HepG2 (cell line): Measurements from ENCODE around the gene RUNX2. TPM values are rescaled to one million over a fixed set of nuclear protein-coding genes. Genes with fewer than 3 reads are reported as not detected.

Experiments
- AGO1 ChIP-seq: fragments of 200-400 bp; formaldehyde crosslinking; IDR thresholded peaks from 2 replicates; pipeline ENCODE4 v1.6.1; 2017; ENCODE audit warnings: mild to moderate bottlenecking, low read depth, low read length, moderate library complexity; ENCODE audit not compliant: poor library complexity, severe bottlenecking
- CAMTA2 ChIP-seq: sonication (generic); formaldehyde crosslinking; IDR thresholded peaks from 2 replicates; pipeline ENCODE4 v1.4.0; 2020; ENCODE audit warnings: mild to moderate bottlenecking, missing genetic modification reagents, borderline replicate concordance
- CENPT ChIP-seq: sonication (generic); formaldehyde crosslinking; IDR thresholded peaks from 2 replicates; pipeline ENCODE4 v1.8.0; 2022; ENCODE audit warnings: low read depth, mild to moderate bottlenecking, moderate library complexity, missing genetic modification reagents
- ELF3 ChIP-seq: IDR thresholded peaks from 2 replicates; pipeline ENCODE4 v1.6.1; 2016; ENCODE audit warnings: missing genetic modification reagents, missing compliant biosample characterization
- HDAC1 ChIP-seq: sonication (generic); formaldehyde crosslinking; IDR thresholded peaks from 2 replicates; pipeline ENCODE4 v1.5.1; 2020; ENCODE audit warnings: mild to moderate bottlenecking, missing genetic modification reagents
- MED1 ChIP-seq: sonication (generic); formaldehyde crosslinking; IDR thresholded peaks from 2 replicates; pipeline ENCODE4 v1.4.0; 2020; ENCODE audit warnings: missing genetic modification reagents
- MED8 ChIP-seq: sonication (generic); formaldehyde crosslinking; IDR thresholded peaks from 2 replicates; pipeline ENCODE4 v1.8.1; 2023; ENCODE audit warnings: mild to moderate bottlenecking, missing genetic modification reagents; ENCODE audit not compliant: insufficient replicate concordance
- NCOR1 ChIP-seq: fragments of 200-600 bp; sonication (generic); IDR thresholded peaks from 2 replicates; pipeline ENCODE4 v1.7.0; 2017; ENCODE audit warnings: antibody characterized with exemption, low read length, borderline replicate concordance
- PRMT3 ChIP-seq: sonication (generic); formaldehyde crosslinking; IDR thresholded peaks from 2 replicates; pipeline ENCODE4 v1.8.1; 2022; ENCODE audit warnings: low read depth, mild to moderate bottlenecking, moderate library complexity, missing genetic modification reagents, borderline replicate concordance
- TOPORS ChIP-seq: sonication (generic); formaldehyde crosslinking; IDR thresholded peaks from 2 replicates; pipeline ENCODE4 v1.8.0; 2023; ENCODE audit warnings: mild to moderate bottlenecking, missing genetic modification reagents
- TSC22D2 ChIP-seq: sonication (generic); formaldehyde crosslinking; IDR thresholded peaks from 2 replicates; pipeline ENCODE4 v1.5.1; 2020; ENCODE audit warnings: missing genetic modification reagents, mild to moderate bottlenecking, borderline replicate concordance
- ZMYM2 ChIP-seq: sonication (generic); formaldehyde crosslinking; IDR thresholded peaks from 2 replicates; pipeline ENCODE4 v1.8.0; 2022; ENCODE audit warnings: mild to moderate bottlenecking, missing genetic modification reagents
- ZNF737 ChIP-seq: sonication (generic); formaldehyde crosslinking; IDR thresholded peaks from 2 replicates; pipeline ENCODE4 v1.5.0; 2020; ENCODE audit warnings: missing genetic modification reagents, mild to moderate bottlenecking, borderline replicate concordance
- polyA plus RNA-seq, 8 experiments: library from polyadenylated mRNA; depleted of rRNA in 3 of 8; stranded (reverse) in 7 of 8; unstranded in 1 of 8; fragments of >200 nt; fragmentation: Illumina TruSeq in 4 of 8; extraction: Trizol in 4 of 8; gene quantifications; 2 replicates each; pipeline versions ENCODE4 v1.2.1 to v1.2.3, GENCODE V29; 2011 to 2016; ENCODE audit warnings: low read depth in 4 of 8, missing spikeins in 1 of 8, mixed read lengths in 1 of 8; ENCODE audit not compliant: insufficient read depth in 1 of 8
- total RNA-seq, 5 experiments: library from RNA; depleted of rRNA; stranded (reverse); fragments of >200 nt; fragmentation: Illumina TruSeq; extraction: Trizol; gene quantifications; 2 replicates each; pipeline ENCODE4 v1.2.3, GENCODE V29; 2016; ENCODE audit warnings: low read depth in 1 of 5
- TF ChIP-seq, protein P1 (sequence below): sonication (generic); formaldehyde crosslinking; IDR thresholded peaks from 2 replicates; pipeline ENCODE4 v1.4.0; 2020; ENCODE audit warnings: mild to moderate bottlenecking, missing genetic modification reagents
- TF ChIP-seq, protein P2 (sequence below): sonication (generic); formaldehyde crosslinking; IDR thresholded peaks from 2 replicates; pipeline ENCODE4 v1.5.1; 2020; ENCODE audit warnings: mild to moderate bottlenecking, missing genetic modification reagents, moderate library complexity
- TF ChIP-seq, protein P3 (sequence below): IDR thresholded peaks from 2 replicates; pipeline ENCODE4 v1.6.1; 2012; ENCODE audit warnings: low read depth, low read length, improper control_type of control experiment
- TF ChIP-seq, protein P4 (sequence below): sonication (generic); formaldehyde crosslinking; conservative IDR thresholded peaks from 2 replicates; pipeline ENCODE4 v1.4.0; 2020; ENCODE audit warnings: missing genetic modification reagents

RUNX2 gene
- total and polyA plus RNA-seq, 2 of the 13 experiments (the other 11 are each of a cell fraction or from before 2014, with no cell fraction given), result not detected

DNA sequence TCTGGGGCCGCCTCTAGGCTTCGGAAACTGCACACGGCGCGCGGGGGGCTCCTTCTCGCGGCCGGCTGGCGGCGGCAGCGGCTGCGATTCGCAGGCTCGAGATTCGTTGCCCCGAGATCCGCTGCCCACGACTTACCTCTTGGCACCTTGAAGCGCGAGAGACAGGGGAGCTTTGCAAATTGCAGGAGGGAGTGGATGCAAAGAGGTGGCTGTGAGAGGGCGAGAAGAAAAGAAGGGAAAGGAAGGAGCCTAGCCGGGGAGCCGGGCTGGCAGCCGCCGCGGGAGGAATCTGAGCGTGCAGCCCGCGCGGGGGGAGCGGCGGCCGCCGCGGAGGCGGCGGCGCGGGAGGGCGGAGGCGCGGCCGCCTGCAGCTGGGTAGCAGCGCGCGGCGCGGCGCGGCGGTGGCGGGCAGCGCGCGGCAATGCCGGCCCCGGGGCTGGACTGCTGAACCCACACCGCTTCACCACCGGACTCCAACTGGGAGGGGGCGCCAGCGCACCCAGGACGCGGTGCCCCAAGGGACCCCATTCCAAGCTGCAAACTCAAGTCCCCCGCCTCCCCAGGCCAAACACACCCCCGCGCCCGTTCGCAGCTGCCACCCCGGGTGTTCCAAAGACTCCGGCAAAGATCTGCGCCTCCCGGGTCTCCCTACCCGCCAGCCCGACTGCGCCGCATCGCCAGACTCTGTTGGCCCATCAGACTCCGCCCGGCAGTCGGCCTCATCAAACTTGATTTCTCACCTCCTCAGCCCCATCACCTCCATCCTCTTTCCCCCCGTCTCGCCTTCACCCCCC is 93.8 kb downstream of the RUNX2 start (continued):
- TF ChIP-seq, protein P1, sequence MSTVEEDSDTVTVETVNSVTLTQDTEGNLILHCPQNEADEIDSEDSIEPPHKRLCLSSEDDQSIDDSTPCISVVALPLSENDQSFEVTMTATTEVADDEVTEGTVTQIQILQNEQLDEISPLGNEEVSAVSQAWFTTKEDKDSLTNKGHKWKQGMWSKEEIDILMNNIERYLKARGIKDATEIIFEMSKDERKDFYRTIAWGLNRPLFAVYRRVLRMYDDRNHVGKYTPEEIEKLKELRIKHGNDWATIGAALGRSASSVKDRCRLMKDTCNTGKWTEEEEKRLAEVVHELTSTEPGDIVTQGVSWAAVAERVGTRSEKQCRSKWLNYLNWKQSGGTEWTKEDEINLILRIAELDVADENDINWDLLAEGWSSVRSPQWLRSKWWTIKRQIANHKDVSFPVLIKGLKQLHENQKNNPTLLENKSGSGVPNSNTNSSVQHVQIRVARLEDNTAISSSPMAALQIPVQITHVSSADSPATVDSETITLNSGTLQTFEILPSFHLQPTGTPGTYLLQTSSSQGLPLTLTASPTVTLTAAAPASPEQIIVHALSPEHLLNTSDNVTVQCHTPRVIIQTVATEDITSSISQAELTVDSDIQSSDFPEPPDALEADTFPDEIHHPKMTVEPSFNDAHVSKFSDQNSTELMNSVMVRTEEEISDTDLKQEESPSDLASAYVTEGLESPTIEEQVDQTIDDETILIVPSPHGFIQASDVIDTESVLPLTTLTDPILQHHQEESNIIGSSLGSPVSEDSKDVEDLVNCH, result no peak
- TF ChIP-seq ZMYM2 (no peak), MED8 (CRISPR knock-in tag) (no peak), TSC22D2 (CRISPR knock-in tag) (no peak), TOPORS (CRISPR knock-in tag) (no peak), PRMT3 (CRISPR knock-in tag) (no peak), NCOR1 (no peak), MED1 (CRISPR knock-in tag) (0 out of 2 replicates have a peak, but pooled peaks have one; percentile 21), ZNF737 (no peak), CENPT (CRISPR knock-in tag) (no peak), ELF3 (CRISPR knock-in tag) (no peak), CAMTA2 (CRISPR knock-in tag) (no peak), AGO1 (no peak), HDAC1 (peak; percentile 41)
- TF ChIP-seq, protein P2, sequence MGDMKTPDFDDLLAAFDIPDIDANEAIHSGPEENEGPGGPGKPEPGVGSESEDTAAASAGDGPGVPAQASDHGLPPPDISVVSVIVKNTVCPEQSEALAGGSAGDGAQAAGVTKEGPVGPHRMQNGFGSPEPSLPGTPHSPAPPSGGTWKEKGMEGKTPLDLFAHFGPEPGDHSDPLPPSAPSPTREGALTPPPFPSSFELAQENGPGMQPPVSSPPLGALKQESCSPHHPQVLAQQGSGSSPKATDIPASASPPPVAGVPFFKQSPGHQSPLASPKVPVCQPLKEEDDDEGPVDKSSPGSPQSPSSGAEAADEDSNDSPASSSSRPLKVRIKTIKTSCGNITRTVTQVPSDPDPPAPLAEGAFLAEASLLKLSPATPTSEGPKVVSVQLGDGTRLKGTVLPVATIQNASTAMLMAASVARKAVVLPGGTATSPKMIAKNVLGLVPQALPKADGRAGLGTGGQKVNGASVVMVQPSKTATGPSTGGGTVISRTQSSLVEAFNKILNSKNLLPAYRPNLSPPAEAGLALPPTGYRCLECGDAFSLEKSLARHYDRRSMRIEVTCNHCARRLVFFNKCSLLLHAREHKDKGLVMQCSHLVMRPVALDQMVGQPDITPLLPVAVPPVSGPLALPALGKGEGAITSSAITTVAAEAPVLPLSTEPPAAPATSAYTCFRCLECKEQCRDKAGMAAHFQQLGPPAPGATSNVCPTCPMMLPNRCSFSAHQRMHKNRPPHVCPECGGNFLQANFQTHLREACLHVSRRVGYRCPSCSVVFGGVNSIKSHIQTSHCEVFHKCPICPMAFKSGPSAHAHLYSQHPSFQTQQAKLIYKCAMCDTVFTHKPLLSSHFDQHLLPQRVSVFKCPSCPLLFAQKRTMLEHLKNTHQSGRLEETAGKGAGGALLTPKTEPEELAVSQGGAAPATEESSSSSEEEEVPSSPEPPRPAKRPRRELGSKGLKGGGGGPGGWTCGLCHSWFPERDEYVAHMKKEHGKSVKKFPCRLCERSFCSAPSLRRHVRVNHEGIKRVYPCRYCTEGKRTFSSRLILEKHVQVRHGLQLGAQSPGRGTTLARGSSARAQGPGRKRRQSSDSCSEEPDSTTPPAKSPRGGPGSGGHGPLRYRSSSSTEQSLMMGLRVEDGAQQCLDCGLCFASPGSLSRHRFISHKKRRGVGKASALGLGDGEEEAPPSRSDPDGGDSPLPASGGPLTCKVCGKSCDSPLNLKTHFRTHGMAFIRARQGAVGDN (CRISPR knock-in tag), result peak; percentile 43
- TF ChIP-seq, protein P3, sequence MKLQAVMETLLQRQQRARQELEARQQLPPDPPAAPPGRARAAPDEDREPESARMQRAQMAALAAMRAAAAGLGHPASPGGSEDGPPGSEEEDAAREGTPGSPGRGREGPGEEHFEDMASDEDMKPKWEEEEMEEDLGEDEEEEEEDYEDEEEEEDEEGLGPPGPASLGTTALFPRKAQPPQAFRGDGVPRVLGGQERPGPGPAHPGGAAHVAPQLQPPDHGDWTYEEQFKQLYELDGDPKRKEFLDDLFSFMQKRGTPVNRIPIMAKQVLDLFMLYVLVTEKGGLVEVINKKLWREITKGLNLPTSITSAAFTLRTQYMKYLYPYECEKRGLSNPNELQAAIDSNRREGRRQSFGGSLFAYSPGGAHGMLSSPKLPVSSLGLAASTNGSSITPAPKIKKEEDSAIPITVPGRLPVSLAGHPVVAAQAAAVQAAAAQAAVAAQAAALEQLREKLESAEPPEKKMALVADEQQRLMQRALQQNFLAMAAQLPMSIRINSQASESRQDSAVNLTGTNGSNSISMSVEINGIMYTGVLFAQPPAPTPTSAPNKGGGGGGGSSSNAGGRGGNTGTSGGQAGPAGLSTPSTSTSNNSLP, result no peak
- TF ChIP-seq, protein P4, sequence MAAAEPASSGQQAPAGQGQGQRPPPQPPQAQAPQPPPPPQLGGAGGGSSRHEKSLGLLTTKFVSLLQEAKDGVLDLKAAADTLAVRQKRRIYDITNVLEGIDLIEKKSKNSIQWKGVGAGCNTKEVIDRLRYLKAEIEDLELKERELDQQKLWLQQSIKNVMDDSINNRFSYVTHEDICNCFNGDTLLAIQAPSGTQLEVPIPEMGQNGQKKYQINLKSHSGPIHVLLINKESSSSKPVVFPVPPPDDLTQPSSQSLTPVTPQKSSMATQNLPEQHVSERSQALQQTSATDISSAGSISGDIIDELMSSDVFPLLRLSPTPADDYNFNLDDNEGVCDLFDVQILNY (CRISPR knock-in tag), result no peak
